A673 (cell line): Measurements from ENCODE around the gene AKR1C4. TPM values are rescaled to one million over a fixed set of nuclear protein-coding genes. Genes with fewer than 3 reads are reported as not detected.

Source experiments
- BruUV-seq: library from RNA; stranded (reverse); fragments of 400-500 nt; replicated peaks from 2 replicates; lab custom pipeline; 2021; lab: Mats Ljungman, UMichigan
- CTCF ChIA-PET: fragments of 300-600 bp; sonication (Branson Sonifier 250); formaldehyde crosslinking; loops from one replicate; lab custom pipeline; 2022; ENCODE audit warnings: antibody characterized with exemption; lab: Charles Lee
- POLR2A ChIA-PET: fragments of 300-600 bp; sonication (Branson Sonifier 250); formaldehyde crosslinking; loops from one replicate; lab custom pipeline; 2022; ENCODE audit warnings: antibody characterized with exemption; ENCODE audit not compliant: low non-redundant PET; lab: Charles Lee
- DNase-seq: peaks from one replicate; pipeline ENCODE4 v3.0.0-alpha.2; 2015; ENCODE audit warnings: low spot score
- H3K27ac ChIP-seq: fragments of 200-600 bp; sonication (generic); 2 replicates; pipeline ENCODE4 v1.5.1; 2016; ENCODE audit warnings: mixed run types, low read depth, mild to moderate bottlenecking, mixed read lengths, antibody characterized with exemption, low read length; ENCODE audit not compliant: poor library complexity, severe bottlenecking
- H3K27me3 ChIP-seq: fragments of 200-600 bp; sonication (generic); replicated peaks from 2 replicates; pipeline ENCODE4 v1.6.1; 2017; ENCODE audit warnings: mixed run types, low read depth, mild to moderate bottlenecking, mixed read lengths, antibody characterized with exemption, low read length; ENCODE audit not compliant: insufficient read depth, poor library complexity
- H3K36me3 ChIP-seq: fragments of 200-600 bp; sonication (generic); 2 replicates; pipeline ENCODE4 v1.6.1; 2016; ENCODE audit warnings: mixed run types, mild to moderate bottlenecking, mixed read lengths, antibody characterized with exemption, low read length; ENCODE audit not compliant: insufficient read depth, poor library complexity, severe bottlenecking
- H3K4me1 ChIP-seq: fragments of 200-600 bp; sonication (generic); 2 replicates; pipeline ENCODE4 v1.6.1; 2017; ENCODE audit warnings: mixed run types, mild to moderate bottlenecking, mixed read lengths, antibody characterized with exemption, low read length; ENCODE audit not compliant: insufficient read depth, poor library complexity, severe bottlenecking
- H3K4me3 ChIP-seq: fragments of 200-600 bp; sonication (generic); 2 replicates; pipeline ENCODE4 v1.5.1; 2016; ENCODE audit warnings: low read depth, mixed run types, mild to moderate bottlenecking, mixed read lengths, low read length; ENCODE audit not compliant: poor library complexity, severe bottlenecking
- H3K9me3 ChIP-seq: fragments of 200-600 bp; sonication (generic); 2 replicates; pipeline ENCODE4 v1.6.1; 2016; ENCODE audit warnings: mixed run types, low read depth, mild to moderate bottlenecking, mixed read lengths, antibody characterized with exemption, low read length; ENCODE audit not compliant: poor library complexity, severe bottlenecking
- EZH2 ChIP-seq: fragments of 200-600 bp; sonication (generic); IDR thresholded peaks from 2 replicates; pipeline ENCODE4 v1.6.1; 2017; ENCODE audit warnings: borderline replicate concordance, low read depth, mild to moderate bottlenecking, mixed read lengths, antibody characterized with exemption, low read length; ENCODE audit not compliant: poor library complexity, severe bottlenecking
- intact Hi-C: fragments of 100-400 bp; cut with micrococcal nuclease; formaldehyde crosslinking; loops from one replicate; pipeline ENCODE4 v1.10.0; 2022; ENCODE audit not compliant: unreplicated experiment
- total RNA-seq: library from RNA; stranded (reverse); gene quantifications from 2 replicates; pipeline ENCODE4 v1.2.3, GENCODE V29; 2021
- TF ChIP-seq, protein P1 (sequence below): fragments of 300-800, 200-600 bp; sonication (generic); conservative IDR thresholded peaks from 2 replicates; pipeline ENCODE4 v1.5.1; 2017; ENCODE audit warnings: low read depth, mild to moderate bottlenecking, antibody characterized with exemption, low read length, moderate library complexity, mixed read lengths

Gene AKR1C4
- total RNA-seq, 1 experiment from 2014 or later: not detected

DNA sequence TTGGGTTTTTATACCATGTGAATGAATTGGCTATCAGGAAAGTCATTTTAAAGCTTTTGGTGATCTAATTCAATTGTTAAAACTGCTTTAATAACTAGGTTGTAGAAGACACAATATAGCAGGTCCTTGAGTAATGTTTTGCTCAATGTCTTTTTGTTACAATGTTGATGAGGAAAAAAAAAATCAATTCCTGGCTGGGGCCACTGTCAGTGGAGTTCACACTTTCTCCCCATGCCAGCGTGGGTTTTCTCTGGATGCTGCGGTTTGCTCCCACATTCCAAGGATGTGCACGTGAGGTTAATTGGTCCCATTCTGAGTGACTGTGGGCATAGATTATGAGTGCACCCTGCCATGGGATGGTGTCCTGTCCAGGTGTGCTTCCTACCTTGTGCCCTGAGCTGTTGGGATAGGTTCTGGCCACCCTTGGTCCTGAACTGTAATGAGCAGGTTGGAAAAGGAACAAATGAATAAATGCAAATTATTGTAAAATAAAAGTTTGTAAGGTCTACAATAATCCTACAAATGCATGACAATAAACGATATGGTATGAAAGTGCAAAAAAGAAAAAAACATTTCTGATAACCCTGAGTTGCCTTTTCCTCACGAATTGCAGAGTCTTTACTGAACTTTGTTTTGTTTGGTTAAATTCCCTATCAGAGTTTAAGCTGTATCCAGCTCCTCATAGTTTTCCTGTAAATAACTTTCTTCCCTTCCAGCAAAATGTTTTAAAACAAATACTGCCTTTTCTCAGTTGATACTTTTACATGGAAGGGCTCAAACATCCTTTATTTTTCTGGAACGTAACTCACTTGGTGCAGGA lies 62.7 kb downstream of the AKR1C4 start:
- TF ChIP-seq, protein P1, sequence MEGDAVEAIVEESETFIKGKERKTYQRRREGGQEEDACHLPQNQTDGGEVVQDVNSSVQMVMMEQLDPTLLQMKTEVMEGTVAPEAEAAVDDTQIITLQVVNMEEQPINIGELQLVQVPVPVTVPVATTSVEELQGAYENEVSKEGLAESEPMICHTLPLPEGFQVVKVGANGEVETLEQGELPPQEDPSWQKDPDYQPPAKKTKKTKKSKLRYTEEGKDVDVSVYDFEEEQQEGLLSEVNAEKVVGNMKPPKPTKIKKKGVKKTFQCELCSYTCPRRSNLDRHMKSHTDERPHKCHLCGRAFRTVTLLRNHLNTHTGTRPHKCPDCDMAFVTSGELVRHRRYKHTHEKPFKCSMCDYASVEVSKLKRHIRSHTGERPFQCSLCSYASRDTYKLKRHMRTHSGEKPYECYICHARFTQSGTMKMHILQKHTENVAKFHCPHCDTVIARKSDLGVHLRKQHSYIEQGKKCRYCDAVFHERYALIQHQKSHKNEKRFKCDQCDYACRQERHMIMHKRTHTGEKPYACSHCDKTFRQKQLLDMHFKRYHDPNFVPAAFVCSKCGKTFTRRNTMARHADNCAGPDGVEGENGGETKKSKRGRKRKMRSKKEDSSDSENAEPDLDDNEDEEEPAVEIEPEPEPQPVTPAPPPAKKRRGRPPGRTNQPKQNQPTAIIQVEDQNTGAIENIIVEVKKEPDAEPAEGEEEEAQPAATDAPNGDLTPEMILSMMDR: no peak
- no peak for TF ChIP-seq EZH2
- no peak for DNase-seq
- Histone ChIP-seq H3K4me3 (no peak overlapping the region), H3K36me3 (no peaks in the 10 kb centered on the region), H3K27ac (no peak overlapping the region), H3K4me1 (peaks cover 3% of the 10 kb centered on the region), H3K9me3 (peaks cover 7% of the 10 kb centered on the region), H3K27me3 (no peaks in the 10 kb centered on the region)
- intact Hi-C loops: no loop called here
- no TSS peak for BruUV-seq
- CTCF ChIA-PET: no interaction called here
- POLR2A ChIA-PET: no interaction called here

DNA sequence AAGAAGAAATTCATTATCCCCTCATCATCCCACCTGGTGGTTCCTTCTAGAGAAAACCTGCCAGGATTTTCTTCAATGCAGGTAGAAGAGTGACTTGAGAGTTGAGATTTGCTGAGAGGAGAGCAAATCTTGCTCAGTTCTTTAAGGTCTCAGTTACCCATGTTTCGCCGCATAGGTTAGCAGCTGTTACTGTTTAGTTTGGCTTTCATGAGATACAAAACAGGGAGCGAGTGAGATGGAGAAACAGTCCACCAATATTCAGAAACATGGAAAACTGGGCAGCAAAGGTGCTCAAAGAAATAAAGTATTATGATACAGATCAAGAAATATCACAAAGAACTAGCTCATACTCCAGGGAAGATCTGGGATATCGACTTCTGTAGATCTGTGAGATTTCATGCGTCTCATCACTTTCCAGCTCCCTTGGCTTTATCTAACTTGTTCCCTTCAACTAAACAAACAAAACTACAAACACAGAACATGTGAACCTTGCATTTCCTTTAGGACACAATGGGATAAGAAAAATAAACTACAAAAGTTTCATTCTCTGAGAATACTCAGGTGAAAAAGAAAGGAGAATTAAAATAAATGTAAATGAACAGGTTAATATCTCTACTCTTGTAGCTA lies 63.4 kb downstream of the AKR1C4 start:
- no peak for DNase-seq
- Histone ChIP-seq H3K9me3 (peaks cover 13% of the 10 kb centered on the region), H3K4me3 (no peak overlapping the region), H3K27ac (no peak overlapping the region), H3K36me3 (peaks cover 2% of the 10 kb centered on the region), H3K27me3 (no peaks in the 10 kb centered on the region), H3K4me1 (peaks cover 3% of the 10 kb centered on the region)
- CTCF ChIA-PET: no interaction called here
- BruUV-seq: no TSS peak
- TF ChIP-seq EZH2: no peak
- TF ChIP-seq, protein P1: no peak
- POLR2A ChIA-PET: no interaction called here
- intact Hi-C loops: no loop called here

DNA sequence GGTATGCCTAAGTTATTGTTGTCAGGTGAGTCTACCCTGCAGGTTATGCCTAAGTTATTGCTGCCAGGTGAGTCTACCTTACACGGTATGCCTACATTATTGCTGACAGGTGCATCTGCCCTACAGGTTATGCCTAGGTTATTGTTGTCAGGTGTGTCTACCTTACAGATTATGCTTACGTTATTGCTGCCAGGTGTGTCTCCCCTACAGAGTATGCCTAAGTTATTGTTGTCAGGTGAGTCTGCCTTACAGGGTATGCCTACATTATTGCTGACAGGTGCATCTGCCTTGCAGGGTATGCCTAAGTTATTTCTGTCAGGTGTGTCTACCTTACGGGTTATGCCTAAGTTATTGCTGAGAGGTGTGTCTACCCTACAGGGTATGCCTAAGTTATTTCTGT lies 64.2 kb downstream of the AKR1C4 start:
- Histone ChIP-seq H3K4me1 (peaks cover 3% of the 10 kb centered on the region), H3K27ac (no peak overlapping the region), H3K9me3 (peaks cover 14% of the 10 kb centered on the region), H3K4me3 (no peak overlapping the region), H3K27me3 (no peaks in the 10 kb centered on the region), H3K36me3 (peaks cover 8% of the 10 kb centered on the region)
- POLR2A ChIA-PET: interaction anchor here (0.7 kb wide), 1 partner anchor 30 kb away, joined by 5 read pairs; no protein-coding TSS in a partner anchor
- TF ChIP-seq EZH2: no peak
- TF ChIP-seq, protein P1: no peak
- intact Hi-C loops: no loop called here
- no TSS peak for BruUV-seq
- no peak for DNase-seq
- CTCF ChIA-PET: interaction anchor here (1.6 kb wide), 1 partner anchor 411 kb away, joined by 4 read pairs; no protein-coding TSS in a partner anchor
